Measurements from ENCODE around the gene PLA2G10. TPM values are rescaled to one million over a fixed set of nuclear protein-coding genes. Genes with fewer than 3 reads are reported as not detected.

PLA2G10 gene
- total and polyA plus RNA-seq, 2 of the 13 experiments (the other 11 are each of a cell fraction or from before 2014, with no cell fraction given) = not detected

DNA sequence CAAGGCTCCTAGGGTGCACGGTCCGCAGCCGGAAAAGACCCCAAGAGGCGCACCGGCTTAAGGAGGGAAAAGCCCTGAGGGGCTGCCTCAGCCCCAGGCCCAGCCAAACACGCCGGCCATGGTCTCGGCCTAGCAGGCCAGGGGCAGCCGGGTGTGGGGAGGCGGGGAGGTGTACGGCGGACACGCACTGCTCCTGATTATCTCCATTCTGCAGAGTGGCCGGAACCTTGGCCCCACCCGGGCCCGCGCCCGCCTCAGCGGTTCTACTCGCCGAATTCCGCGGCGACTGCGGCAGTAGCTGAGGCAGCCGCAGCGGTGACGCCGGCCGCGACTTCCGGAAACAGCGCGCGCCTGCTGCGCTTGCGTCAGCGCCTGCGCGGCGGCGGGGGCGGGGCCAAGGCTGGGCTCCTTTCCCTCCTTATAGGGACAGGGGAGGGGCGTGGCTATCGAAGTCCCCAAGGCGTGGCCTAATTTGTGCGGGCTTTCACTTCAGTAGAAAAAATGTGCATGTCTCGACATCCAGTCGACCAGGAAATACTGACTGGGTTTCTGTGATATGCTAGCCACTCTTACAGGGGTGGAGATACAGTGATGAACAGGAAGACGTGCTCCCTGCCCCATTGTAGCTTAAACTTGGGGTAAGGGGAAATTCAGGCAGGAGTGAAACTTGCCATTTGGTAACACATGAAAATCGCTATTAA is 64.0 kb downstream of the PLA2G10 start, which contains the start of gene PARN (continued):
- TF ChIP-seq PATZ1 (CRISPR knock-in tag; IDR thresholded peaks at IDR 0.05) (peak; percentile 62), RARA (CRISPR knock-in tag; IDR thresholded peaks at IDR 0.05) (peak; percentile 60), ZNF253 (CRISPR knock-in tag; IDR thresholded peaks at IDR 0.05; ENCODE audit: borderline replicate concordance) (peak; percentile 75; the same call in 1 of the 2 replicates), HOXA3 (CRISPR knock-in tag; IDR thresholded peaks at IDR 0.05) (peak; percentile 97), MEIS1 (CRISPR knock-in tag; IDR thresholded peaks at IDR 0.05; ENCODE audit: borderline replicate concordance) (peak; percentile 85; the same call in 1 of the 2 replicates), KDM2A (CRISPR knock-in tag; IDR thresholded peaks at IDR 0.05; ENCODE audit: borderline replicate concordance, low read depth) (peak; percentile 82; the same call in 1 of the 2 replicates), ZBTB20 (CRISPR knock-in tag; IDR thresholded peaks at IDR 0.05; ENCODE audit: borderline replicate concordance, low read depth) (peak; percentile 60; the same call in 1 of the 2 replicates), ZNF841 (CRISPR knock-in tag; IDR thresholded peaks at IDR 0.05; ENCODE audit: borderline replicate concordance) (no peak), RBM22 (optimal IDR thresholded peaks at IDR 0.05; ENCODE audit: low read length) (no peak), FIP1L1 (IDR thresholded peaks at IDR 0.05; ENCODE audit: borderline replicate concordance, insufficient read depth, low read depth, low read length) (0 out of 2 replicates have a peak, but pooled peaks have one; percentile 84), SALL1 (CRISPR knock-in tag; IDR thresholded peaks at IDR 0.05) (peak; percentile 90), ARHGAP35 (CRISPR knock-in tag; IDR thresholded peaks at IDR 0.05; ENCODE audit: borderline replicate concordance) (peak; percentile 74), BCL6 (CRISPR knock-in tag; IDR thresholded peaks at IDR 0.05) (peak; percentile 66), AKAP8 (CRISPR knock-in tag; IDR thresholded peaks at IDR 0.05) (peak; percentile 91), CEBPB (IDR thresholded peaks at IDR 0.05; ENCODE audit: borderline replicate concordance, low read depth, low read length) (peak; percentile 87; the same call in 1 of the 2 replicates)
- TF ChIP-seq, protein P1, sequence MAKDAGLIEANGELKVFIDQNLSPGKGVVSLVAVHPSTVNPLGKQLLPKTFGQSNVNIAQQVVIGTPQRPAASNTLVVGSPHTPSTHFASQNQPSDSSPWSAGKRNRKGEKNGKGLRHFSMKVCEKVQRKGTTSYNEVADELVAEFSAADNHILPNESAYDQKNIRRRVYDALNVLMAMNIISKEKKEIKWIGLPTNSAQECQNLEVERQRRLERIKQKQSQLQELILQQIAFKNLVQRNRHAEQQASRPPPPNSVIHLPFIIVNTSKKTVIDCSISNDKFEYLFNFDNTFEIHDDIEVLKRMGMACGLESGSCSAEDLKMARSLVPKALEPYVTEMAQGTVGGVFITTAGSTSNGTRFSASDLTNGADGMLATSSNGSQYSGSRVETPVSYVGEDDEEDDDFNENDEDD (CRISPR knock-in tag; IDR thresholded peaks at IDR 0.05; ENCODE audit: borderline replicate concordance) = peak; percentile 82; the same call in 1 of the 2 replicates
- TF ChIP-seq, protein P2, sequence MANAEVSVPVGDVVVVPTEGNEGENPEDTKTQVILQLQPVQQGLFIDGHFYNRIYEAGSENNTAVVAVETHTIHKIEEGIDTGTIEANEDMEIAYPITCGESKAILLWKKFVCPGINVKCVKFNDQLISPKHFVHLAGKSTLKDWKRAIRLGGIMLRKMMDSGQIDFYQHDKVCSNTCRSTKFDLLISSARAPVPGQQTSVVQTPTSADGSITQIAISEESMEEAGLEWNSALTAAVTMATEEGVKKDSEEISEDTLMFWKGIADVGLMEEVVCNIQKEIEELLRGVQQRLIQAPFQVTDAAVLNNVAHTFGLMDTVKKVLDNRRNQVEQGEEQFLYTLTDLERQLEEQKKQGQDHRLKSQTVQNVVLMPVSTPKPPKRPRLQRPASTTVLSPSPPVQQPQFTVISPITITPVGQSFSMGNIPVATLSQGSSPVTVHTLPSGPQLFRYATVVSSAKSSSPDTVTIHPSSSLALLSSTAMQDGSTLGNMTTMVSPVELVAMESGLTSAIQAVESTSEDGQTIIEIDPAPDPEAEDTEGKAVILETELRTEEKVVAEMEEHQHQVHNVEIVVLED (CRISPR knock-in tag; IDR thresholded peaks at IDR 0.05; ENCODE audit: borderline replicate concordance) = peak; percentile 96
- TF ChIP-seq, protein P3, sequence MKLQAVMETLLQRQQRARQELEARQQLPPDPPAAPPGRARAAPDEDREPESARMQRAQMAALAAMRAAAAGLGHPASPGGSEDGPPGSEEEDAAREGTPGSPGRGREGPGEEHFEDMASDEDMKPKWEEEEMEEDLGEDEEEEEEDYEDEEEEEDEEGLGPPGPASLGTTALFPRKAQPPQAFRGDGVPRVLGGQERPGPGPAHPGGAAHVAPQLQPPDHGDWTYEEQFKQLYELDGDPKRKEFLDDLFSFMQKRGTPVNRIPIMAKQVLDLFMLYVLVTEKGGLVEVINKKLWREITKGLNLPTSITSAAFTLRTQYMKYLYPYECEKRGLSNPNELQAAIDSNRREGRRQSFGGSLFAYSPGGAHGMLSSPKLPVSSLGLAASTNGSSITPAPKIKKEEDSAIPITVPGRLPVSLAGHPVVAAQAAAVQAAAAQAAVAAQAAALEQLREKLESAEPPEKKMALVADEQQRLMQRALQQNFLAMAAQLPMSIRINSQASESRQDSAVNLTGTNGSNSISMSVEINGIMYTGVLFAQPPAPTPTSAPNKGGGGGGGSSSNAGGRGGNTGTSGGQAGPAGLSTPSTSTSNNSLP (IDR thresholded peaks at IDR 0.05; ENCODE audit: low read depth, low read length) = 0 out of 2 replicates have a peak, but pooled peaks have one; percentile 40
- TF ChIP-seq, protein P4, sequence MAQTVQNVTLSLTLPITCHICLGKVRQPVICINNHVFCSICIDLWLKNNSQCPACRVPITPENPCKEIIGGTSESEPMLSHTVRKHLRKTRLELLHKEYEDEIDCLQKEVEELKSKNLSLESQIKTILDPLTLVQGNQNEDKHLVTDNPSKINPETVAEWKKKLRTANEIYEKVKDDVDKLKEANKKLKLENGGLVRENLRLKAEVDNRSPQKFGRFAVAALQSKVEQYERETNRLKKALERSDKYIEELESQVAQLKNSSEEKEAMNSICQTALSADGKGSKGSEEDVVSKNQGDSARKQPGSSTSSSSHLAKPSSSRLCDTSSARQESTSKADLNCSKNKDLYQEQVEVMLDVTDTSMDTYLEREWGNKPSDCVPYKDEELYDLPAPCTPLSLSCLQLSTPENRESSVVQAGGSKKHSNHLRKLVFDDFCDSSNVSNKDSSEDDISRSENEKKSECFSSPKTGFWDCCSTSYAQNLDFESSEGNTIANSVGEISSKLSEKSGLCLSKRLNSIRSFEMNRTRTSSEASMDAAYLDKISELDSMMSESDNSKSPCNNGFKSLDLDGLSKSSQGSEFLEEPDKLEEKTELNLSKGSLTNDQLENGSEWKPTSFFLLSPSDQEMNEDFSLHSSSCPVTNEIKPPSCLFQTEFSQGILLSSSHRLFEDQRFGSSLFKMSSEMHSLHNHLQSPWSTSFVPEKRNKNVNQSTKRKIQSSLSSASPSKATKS (CRISPR knock-in tag; IDR thresholded peaks at IDR 0.05) = no peak

All from HepG2 (cell line).